Cerebellar cortex (tissue), 1 donor: Measurements from ENCODE around the gene PERP.
"Not testable (repeated sequence)": the region's sequence is repeated elsewhere in the genome, so short reads cannot be mapped to it uniquely, and the experiment has no call there.

Experiments
- DNase-seq: peaks from one replicate; pipeline ENCODE4 v3.0.0-alpha.2; 2015; ENCODE audit warnings: low spot score

Gene PERP

DNA sequence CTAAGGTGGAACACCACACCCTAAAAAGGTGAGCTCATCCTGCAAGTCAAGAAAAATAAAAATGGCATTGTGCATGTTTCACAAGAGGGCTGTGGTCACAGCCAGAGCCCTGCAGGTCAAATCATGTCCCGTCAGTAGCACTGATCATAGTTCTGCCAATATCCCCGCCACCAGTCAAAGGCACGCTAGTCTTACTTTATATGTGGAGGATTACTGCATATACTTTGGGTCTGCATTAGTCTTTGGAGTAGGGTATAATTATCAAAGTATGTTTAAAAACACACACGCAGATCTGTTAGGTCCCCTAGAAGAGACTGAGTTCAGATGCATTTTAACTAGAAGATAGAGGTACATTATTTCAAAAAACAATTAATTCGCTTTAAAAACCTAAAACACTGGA, 1.8 kb downstream of the PERP start:
- DNase-seq, result peak; percentile 42

- DNase-seq, result no peak
These were observed 2.5 kb downstream of the PERP start for GRCh38 chr6:138104618-138105213.

DNA sequence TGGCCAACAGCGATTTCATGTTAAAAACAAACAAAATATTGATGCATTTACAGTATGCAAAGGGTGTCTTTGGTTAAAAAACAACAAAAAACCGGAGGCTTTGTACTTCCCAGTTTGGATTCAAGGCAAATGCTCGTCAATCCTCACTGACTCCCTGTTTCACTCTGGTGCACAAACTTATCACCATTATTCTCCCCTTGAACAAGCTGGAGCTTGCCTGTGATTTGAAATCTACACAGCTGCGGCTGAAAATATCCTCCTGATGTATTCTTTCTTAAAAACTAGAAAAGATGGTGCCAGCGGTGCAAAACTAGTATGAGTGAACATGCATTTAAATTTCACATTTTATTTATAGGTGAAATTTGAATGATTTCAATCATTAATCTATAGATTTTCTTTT, 3.3 kb downstream of the PERP start:
- DNase-seq, result no peak

GRCh38 chr6:138101946-138102731, 5.1 kb downstream of the PERP start:
- no peak for DNase-seq

GRCh38 chr6:138099832-138100231, 7.4 kb downstream of the PERP start:
- DNase-seq, result no peak

- no peak for DNase-seq
These were observed 8.9 kb downstream of the PERP start for GRCh38 chr6:138098306-138098705.

GRCh38 chr6:138094260-138094659, 13.0 kb downstream of the PERP start:
- no peak for DNase-seq

DNA sequence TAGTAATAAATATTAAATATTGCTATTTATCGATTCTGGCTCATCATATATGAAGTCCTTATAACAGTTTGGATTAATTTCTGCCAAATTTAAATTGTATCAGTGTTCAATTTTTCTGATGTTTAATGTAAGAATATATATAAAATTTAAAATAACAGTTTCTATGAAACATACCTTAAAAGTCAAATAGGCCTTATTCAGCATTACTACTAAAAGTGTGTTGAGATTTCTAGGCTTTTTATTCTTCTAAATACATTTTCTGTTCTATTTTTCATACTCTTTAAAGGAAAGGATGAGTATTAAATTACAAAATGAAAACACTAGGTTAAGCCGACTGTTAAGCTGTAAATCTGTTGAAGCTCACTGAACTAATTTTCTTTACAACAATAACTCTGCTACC, 13.6 kb downstream of the PERP start:
- no peak for DNase-seq

DNA sequence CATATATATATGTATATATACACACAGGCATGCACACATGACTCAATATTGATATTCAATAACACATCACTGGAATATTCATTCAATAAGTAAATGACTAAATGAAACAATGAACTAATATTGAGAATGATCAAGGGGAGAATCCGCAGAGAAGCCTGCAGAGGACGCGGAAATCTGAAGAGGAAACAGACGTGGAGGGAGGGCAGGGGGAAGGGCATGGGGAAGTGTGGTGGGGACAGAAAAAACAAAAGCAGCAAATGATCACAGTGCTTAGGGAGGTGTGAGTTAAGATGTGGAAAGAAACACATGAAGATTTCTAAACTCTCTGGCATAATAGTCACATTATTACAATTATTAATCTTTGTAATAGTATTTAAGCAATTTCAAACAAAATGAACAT, 14.5 kb downstream of the PERP start:
- no peak for DNase-seq

DNA sequence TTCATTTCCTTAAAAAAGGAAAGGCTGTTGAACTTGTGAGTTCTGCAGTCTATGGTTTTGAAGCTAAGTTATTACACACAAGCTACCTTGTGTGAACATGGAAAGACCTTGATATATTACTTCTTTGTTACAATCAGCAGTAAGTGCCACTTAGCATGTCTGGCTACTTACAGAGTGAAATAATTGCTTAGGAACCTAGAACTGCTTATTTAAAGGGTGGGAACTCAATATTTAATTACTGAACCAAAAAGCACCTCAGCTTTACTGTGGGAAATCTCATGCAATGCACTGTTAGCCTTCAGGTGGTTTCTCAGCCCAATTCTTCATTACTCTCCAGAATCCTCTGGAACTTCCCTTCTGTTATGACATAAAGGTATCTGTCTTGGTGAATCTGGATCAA, 17.9 kb downstream of the PERP start:
- no peak for DNase-seq

DNA sequence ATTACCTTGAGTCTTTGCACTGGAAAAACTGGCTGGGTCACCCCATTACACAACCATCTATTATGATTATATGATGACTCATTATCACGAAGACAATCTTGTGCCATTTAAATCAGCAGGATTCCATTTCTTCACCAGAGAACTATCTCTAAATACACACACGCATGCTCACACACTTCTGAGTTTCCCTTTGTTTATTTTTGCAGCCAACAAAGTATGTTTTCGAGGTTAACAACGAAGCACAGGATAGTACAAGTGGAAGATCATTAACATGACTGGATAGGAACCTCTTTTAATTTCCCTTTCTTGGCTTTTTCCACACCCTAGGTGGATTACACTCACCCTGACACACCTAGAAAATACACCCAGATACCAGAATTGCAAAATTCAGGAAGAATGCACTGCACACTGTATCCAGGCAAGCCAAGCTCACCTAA, 18.9 kb downstream of the PERP start:
- no peak for DNase-seq

DNA sequence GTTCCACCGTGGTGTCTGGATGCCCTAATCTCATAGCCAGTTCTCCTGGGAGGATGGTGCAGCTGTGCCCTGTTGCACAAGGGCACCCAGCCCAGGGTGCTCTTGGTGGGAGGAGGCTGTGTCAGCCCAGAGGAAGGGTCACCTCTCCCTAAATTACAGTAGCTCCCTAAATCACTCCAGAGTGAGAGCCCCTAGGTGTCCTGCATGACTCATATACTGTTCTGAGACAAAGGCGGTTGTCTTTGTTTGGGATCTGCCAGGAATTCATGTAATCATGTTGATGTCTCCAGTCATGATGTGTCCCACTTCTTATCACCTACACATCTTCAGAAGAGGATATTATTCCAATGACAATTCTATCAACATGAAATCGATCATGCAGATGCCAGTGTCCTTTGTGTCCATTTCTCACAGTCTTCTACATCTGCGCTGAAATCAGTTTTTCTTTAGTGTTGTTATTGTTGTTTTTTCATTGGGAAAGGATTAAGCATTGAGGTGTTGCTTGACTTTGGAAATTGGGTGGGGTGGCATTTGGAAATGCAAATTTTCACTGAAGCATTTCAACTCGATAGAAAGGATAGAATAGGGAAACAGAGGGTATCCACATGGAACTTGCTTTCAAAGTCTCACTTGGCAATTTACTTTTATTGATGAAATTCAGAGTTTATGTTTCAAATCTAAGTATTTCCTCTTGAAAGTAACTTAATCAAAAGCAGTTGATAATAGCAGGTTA, 19.5 kb downstream of the PERP start:
- no peak for DNase-seq

GRCh38 chr6:138086573-138087196, 20.5 kb downstream of the PERP start:
- DNase-seq, result no peak

- no peak for DNase-seq
These were observed 21.4 kb downstream of the PERP start for GRCh38 chr6:138085839-138086222.

DNA sequence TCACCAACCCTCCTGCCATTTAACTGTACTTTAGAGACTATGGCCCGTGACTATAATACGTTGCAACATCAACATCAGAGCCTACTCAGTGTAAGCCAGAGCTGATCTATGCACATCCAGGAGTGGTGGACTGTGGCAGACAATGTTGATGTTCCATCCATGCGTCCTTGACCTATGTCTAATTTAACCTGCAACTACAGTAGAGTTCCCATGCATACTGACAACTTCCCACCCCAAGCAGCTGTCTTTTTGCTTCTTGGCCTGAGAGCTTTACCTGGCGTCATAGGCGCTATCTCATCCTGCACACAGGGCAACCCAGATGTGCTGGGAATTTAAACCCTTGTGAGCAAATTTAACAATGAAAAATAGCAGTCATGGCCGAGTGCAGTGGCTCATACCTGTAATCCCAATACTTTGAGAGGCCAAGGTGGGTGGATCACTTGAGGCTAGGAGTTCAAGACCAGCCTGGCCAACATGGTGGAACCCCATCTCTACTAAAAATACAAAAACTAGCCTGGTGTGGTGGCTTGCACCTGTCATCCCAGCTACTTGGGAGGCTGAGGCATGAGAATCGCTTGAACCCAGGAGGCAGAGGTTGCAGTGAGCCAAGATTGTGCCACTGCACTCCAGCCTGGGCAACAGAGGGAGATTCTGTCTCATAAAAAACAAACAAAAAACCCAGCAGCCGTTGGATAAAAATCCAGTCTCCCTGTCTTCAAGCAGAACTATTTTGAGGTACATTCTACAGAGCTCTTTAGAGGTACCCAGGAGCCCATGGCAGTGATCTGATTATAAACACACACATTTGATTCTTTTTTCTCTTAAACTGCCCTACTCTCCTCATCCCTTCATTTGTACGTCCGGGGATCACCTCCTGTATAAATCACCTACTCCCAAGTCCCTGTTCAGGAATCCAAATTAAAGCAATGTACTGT, 22.0 kb downstream of the PERP start:
- no peak for DNase-seq

- no peak for DNase-seq
These were observed 25.0 kb downstream of the PERP start for GRCh38 chr6:138082232-138082631.

DNA sequence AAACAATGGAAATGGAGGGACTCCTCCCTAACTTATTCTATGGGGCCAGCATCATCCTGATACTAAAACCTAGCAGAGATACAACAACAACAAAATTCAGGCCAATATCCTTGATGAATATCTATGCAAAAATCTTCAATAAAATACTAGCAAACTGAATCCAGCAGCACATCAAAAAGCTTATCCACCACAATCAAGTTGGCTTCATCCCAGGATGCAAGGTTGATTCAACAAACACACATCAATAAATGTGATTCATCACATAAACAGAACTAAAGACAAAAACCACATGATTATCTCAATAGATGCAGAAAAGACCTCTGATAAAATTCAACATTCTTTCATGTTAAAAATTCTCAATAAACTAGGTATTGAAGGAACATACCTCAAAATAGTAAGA, 27.7 kb downstream of the PERP start:
- DNase-seq, result not testable (repeated sequence)

- no peak for DNase-seq
These were observed 28.7 kb downstream of the PERP start for GRCh38 chr6:138078491-138078890.

- DNase-seq, result no peak
These were observed 34.0 kb downstream of the PERP start for GRCh38 chr6:138073264-138073663.

DNA sequence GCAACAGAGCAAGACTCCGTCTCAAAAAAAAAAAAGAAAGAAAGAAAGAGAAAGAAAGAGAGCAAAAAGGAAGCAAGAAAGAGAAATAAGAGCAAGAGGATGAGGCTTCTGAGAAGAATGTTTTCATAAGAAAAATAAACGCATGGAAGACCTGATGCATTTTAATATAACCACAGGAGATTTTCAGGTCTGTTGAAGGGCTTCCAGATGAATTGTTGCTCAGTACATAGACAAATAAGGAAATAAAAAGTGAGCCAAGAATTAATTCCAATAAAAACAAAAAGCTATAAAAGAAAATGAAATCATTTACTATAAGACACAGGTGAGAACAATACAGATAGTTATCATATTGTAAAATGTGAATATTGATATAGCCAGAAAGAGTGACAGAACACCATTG, 43.5 kb downstream of the PERP start:
- no peak for DNase-seq

DNA sequence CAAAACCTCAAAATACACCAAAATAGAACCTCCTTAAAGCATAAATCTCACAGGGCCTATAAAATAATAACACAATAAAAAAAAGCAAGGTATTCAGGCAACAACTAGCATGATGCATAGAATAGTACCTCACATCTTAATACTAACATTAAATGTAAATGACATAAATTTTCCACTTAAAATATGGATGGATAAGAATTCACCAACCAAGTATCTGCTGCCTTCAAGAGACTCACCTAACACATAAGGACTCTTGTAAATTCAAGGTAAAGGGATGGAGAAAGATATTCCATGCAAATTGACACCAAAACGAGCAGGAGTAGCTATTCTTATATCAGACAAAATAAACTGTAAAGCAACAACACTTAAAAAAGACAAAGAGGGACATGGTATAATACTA, 52.2 kb downstream of the PERP start:
- no peak for DNase-seq

- no peak for DNase-seq
These were observed 54.4 kb downstream of the PERP start for GRCh38 chr6:138052783-138053182.
